Caco-2 (cell line): Measurements from ENCODE around the gene PLCB4. TPM values are rescaled to one million over a fixed set of nuclear protein-coding genes. Genes with fewer than 3 reads are reported as not detected.

Experiments used
- BruUV-seq: library from RNA; stranded (reverse); fragments of 400-500 nt; replicated peaks from 2 replicates; lab custom pipeline; 2021; lab: Mats Ljungman, UMichigan
- CTCF ChIA-PET: fragments of 300-600 bp; sonication (Branson Sonifier 250); formaldehyde crosslinking; loops from one replicate; lab custom pipeline; 2022; ENCODE audit warnings: antibody characterized with exemption; lab: Charles Lee
- POLR2A ChIA-PET: fragments of 300-600 bp; sonication (Branson Sonifier 250); formaldehyde crosslinking; loops from one replicate; lab custom pipeline; 2022; ENCODE audit warnings: antibody characterized with exemption; lab: Charles Lee
- DNase-seq, 2 experiments: peaks; one replicate each; pipeline versions ENCODE4 v3.0.0 to v3.0.0-alpha.2; 2020 to 2022
- H3K27me3 ChIP-seq: replicated peaks from 2 replicates; pipeline ENCODE4 v1.6.0; 2011; ENCODE audit warnings: low read length; ENCODE audit not compliant: control insufficient read depth, insufficient read depth
- H3K36me3 ChIP-seq: 2 replicates; pipeline ENCODE4 v1.5.1; 2011; ENCODE audit warnings: low read length; ENCODE audit not compliant: control insufficient read depth, insufficient read depth
- H3K4me1 ChIP-seq: fragments of 250-450 bp; sonication (Bioruptor Pico); 2 replicates; pipeline ENCODE4 v1.5.1; 2020; ENCODE audit warnings: mild to moderate bottlenecking
- H3K4me3 ChIP-seq: 2 replicates; pipeline ENCODE4 v1.5.1; 2011; ENCODE audit warnings: low read depth, mild to moderate bottlenecking, control low read depth, low read length
- H3K9me3 ChIP-seq: fragments of 250-450 bp; sonication (Bioruptor Pico); 2 replicates; pipeline ENCODE4 v1.5.1; 2020; ENCODE audit warnings: mild to moderate bottlenecking, moderate library complexity
- H3K27ac Mint-ChIP-seq: one replicate; pipeline ENCODE4 v1.8.0; 2022; ENCODE audit warnings: mixed read lengths; ENCODE audit not compliant: unreplicated experiment
- H3K27me3 Mint-ChIP-seq: one replicate; pipeline ENCODE4 v1.8.0; 2022; ENCODE audit warnings: mixed read lengths; ENCODE audit not compliant: insufficient read depth, unreplicated experiment
- H3K36me3 Mint-ChIP-seq: one replicate; pipeline ENCODE4 v1.8.0; 2022; ENCODE audit warnings: mild to moderate bottlenecking, mixed read lengths; ENCODE audit not compliant: insufficient read depth, unreplicated experiment
- H3K4me1 Mint-ChIP-seq: one replicate; pipeline ENCODE4 v1.8.0; 2022; ENCODE audit warnings: low read depth, mixed read lengths; ENCODE audit not compliant: unreplicated experiment
- H3K4me3 Mint-ChIP-seq: one replicate; pipeline ENCODE4 v1.8.0; 2022; ENCODE audit warnings: mild to moderate bottlenecking, moderate library complexity, mixed read lengths; ENCODE audit not compliant: unreplicated experiment
- H3K9me3 Mint-ChIP-seq: one replicate; pipeline ENCODE4 v1.8.0; 2022; ENCODE audit warnings: mixed read lengths; ENCODE audit not compliant: unreplicated experiment
- intact Hi-C: fragments of 100-400 bp; cut with micrococcal nuclease; formaldehyde crosslinking; loops from one replicate; pipeline ENCODE4 v1.10.0; 2022; ENCODE audit not compliant: unreplicated experiment
- total RNA-seq: library from RNA; stranded (reverse); gene quantifications from 2 replicates; pipeline ENCODE4 v1.2.3, GENCODE V29; 2022
- TF ChIP-seq, protein P1 (sequence below), 2 experiments: fragments of 200-600 bp in 1 of 2; IDR thresholded peaks; 1 replicate in 1 of 2; 2 replicates in 1 of 2; pipeline versions ENCODE4 v1.5.1 to v1.8.0; 2011 to 2022; ENCODE audit warnings: antibody characterized with exemption in 1 of 2, control low read depth in 1 of 2, inconsistent platforms in 1 of 2, low read depth in 1 of 2, low read length in 1 of 2, mild to moderate bottlenecking in 1 of 2, moderate library complexity in 1 of 2; ENCODE audit not compliant: insufficient read depth in 1 of 2, severe bottlenecking in 1 of 2, unreplicated experiment in 1 of 2

The PLCB4 gene
- total RNA-seq, 1 experiment from 2014 or later = 3.0 TPM

DNA sequence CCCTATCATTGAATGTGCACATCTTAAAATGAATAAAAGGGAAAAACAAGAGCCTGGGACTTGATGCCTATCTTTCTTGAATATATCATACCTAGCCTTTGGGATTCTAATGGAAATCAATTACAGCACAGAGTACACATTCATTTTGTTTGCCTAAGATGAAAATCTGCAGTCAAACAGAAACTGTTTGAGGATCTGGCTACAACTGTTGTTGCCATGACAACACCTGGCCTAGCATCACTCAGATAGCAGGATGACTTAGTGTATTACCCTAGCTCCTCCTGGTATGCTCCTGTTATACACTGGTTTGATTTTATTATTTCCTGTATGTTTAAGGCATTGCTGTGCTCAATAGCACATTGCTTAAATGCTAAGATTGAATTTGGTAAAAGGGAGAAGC is 374.0 kb downstream of the PLCB4 start:
- Mint-ChIP-seq H3K36me3 (no peaks in the 10 kb centered on the region), H3K27me3 (no peaks in the 10 kb centered on the region), H3K9me3 (peaks cover 14% of the 10 kb centered on the region), H3K27ac (no peak overlapping the region), H3K4me3 (no peak overlapping the region), H3K4me1 (no peaks in the 10 kb centered on the region)
- Histone ChIP-seq H3K27me3 (no peaks in the 10 kb centered on the region), H3K9me3 (peaks cover 7% of the 10 kb centered on the region; the same call in 1 of the 2 replicates), H3K36me3 (no peaks in the 10 kb centered on the region), H3K4me1 (no peaks in the 10 kb centered on the region), H3K4me3 (no peak overlapping the region)
- intact Hi-C loops = no loop called here
- BruUV-seq = no TSS peak
- CTCF ChIA-PET = no interaction called here
- TF ChIP-seq, protein P1, sequence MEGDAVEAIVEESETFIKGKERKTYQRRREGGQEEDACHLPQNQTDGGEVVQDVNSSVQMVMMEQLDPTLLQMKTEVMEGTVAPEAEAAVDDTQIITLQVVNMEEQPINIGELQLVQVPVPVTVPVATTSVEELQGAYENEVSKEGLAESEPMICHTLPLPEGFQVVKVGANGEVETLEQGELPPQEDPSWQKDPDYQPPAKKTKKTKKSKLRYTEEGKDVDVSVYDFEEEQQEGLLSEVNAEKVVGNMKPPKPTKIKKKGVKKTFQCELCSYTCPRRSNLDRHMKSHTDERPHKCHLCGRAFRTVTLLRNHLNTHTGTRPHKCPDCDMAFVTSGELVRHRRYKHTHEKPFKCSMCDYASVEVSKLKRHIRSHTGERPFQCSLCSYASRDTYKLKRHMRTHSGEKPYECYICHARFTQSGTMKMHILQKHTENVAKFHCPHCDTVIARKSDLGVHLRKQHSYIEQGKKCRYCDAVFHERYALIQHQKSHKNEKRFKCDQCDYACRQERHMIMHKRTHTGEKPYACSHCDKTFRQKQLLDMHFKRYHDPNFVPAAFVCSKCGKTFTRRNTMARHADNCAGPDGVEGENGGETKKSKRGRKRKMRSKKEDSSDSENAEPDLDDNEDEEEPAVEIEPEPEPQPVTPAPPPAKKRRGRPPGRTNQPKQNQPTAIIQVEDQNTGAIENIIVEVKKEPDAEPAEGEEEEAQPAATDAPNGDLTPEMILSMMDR (IDR thresholded peaks at IDR 0.05; ENCODE audit: insufficient read depth in 1 of 2, low read depth in 1 of 2, low read length in 1 of 2, severe bottlenecking in 1 of 2, unreplicated experiment in 1 of 2) = no peak
- DNase-seq = peak in 1 of 2 experiments; percentile 4
- POLR2A ChIA-PET = no interaction called here

DNA sequence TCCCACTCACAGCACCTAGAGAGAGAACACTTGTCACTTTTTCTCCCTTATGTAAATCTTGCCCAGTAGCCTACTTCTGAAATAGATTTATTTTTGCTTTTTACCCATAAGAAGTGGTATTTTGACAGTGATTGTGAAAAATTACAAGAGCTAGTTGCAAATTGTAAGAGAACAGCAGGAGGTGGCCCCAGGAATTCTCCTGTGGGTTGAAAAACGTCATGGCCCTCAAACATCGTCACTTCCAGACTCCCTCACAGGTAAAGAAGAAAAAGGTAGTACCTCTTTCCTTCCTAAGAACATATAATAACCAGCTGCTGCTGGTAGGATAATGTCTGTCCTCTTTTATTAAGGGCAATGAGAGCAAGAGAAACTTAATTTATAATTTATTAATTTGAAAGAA is 376.0 kb downstream of the PLCB4 start:
- intact Hi-C loops = no loop called here
- H3K4me1 Mint-ChIP-seq = no peaks in the 10 kb centered on the region

DNA sequence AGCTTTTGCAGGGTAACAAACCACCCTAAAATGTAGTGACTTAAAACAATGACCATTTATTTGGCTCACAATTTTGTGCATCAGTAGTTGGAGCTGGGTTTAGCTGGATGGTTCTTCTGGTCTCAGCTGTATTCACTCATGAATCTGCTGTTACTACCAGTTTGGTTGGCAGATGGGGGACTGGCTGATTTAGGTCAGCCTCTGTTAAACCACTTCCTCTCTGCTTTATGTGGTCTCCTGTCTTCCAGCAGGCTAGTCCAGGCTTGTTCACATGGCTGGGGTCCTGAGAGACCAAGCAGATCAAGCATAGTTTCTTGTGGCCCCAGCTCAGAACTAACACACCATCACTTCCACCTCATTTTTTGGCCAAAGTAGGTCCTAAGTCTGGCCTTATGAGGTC is 378.3 kb downstream of the PLCB4 start:
- ChIA-PET CTCF (no interaction called here), POLR2A (no interaction called here)
- no TSS peak for BruUV-seq
- H3K4me3 ChIP-seq = no peak overlapping the region
- no peak for DNase-seq
- Mint-ChIP-seq H3K27ac (no peak overlapping the region), H3K4me1 (no peaks in the 10 kb centered on the region), H3K27me3 (no peaks in the 10 kb centered on the region), H3K9me3 (no peaks in the 10 kb centered on the region), H3K4me3 (no peak overlapping the region), H3K36me3 (no peaks in the 10 kb centered on the region)
- no peaks in the 10 kb centered on the region for H3K9me3 ChIP-seq
- intact Hi-C loops = no loop called here
- no peaks in the 10 kb centered on the region for H3K27me3 ChIP-seq
- TF ChIP-seq, protein P1 (IDR thresholded peaks at IDR 0.05; ENCODE audit: insufficient read depth in 1 of 2, low read depth in 1 of 2, low read length in 1 of 2, severe bottlenecking in 1 of 2, unreplicated experiment in 1 of 2) = no peak
- H3K36me3 ChIP-seq = no peaks in the 10 kb centered on the region
- no peaks in the 10 kb centered on the region for H3K4me1 ChIP-seq

More for the DNA sequence above, 376.0 kb downstream of the PLCB4 start:
- ChIA-PET CTCF (no interaction called here), POLR2A (no interaction called here)
- H3K4me1 ChIP-seq = no peaks in the 10 kb centered on the region
- no peaks in the 10 kb centered on the region for H3K27me3 ChIP-seq
- no peaks in the 10 kb centered on the region for H3K9me3 Mint-ChIP-seq
- no peak overlapping the region for H3K4me3 ChIP-seq
- H3K4me3 Mint-ChIP-seq = no peak overlapping the region
- no peaks in the 10 kb centered on the region for H3K36me3 Mint-ChIP-seq
- H3K27ac Mint-ChIP-seq = no peak overlapping the region
- no peaks in the 10 kb centered on the region for H3K36me3 ChIP-seq
- H3K9me3 ChIP-seq = no peaks in the 10 kb centered on the region
- DNase-seq = no peak
- no peaks in the 10 kb centered on the region for H3K27me3 Mint-ChIP-seq
- BruUV-seq = no TSS peak
- TF ChIP-seq, protein P1 (IDR thresholded peaks at IDR 0.05; ENCODE audit: insufficient read depth in 1 of 2, low read depth in 1 of 2, low read length in 1 of 2, severe bottlenecking in 1 of 2, unreplicated experiment in 1 of 2) = no peak
